Kidney glomerular epithelial cell (primary cell): ENCODE measurements around the gene LTB.

Experiments used
- DNase-seq: peaks from one replicate; lab custom pipeline; 2025; lab: John Stamatoyannopoulos, UW

LTB gene

GRCh38 chr6:31582230-31582643 is at the start of gene LTB:
LTB (minus strand) TSS chr6:31582424; CDS start chr6:31582417, 7 bp downstream.
- no peak for DNase-seq

GRCh38 chr6:31631681-31632278 is 49.6 kb upstream of the LTB start:
- no peak for DNase-seq

GRCh38 chr6:31631209-31631608 is 49.0 kb upstream of the LTB start:
- no peak for DNase-seq

GRCh38 chr6:31630177-31630934 is 48.1 kb upstream of the LTB start:
- DNase-seq = no peak

GRCh38 chr6:31629014-31629413 is 46.8 kb upstream of the LTB start:
- no peak for DNase-seq

- no peak for DNase-seq
Measured at GRCh38 chr6:31627690-31628287, 45.6 kb upstream of the LTB start.

- DNase-seq = no peak
Measured at GRCh38 chr6:31626952-31627351, 44.7 kb upstream of the LTB start.

GRCh38 chr6:31624070-31624469 is 41.8 kb upstream of the LTB start:
- no peak for DNase-seq

- no peak for DNase-seq
Measured at GRCh38 chr6:31622684-31623091, 40.5 kb upstream of the LTB start.

GRCh38 chr6:31621991-31622390 is 39.8 kb upstream of the LTB start:
- no peak for DNase-seq

GRCh38 chr6:31621320-31621939 is 39.2 kb upstream of the LTB start:
- no peak for DNase-seq

- DNase-seq = no peak
Measured at GRCh38 chr6:31620586-31621319, 38.5 kb upstream of the LTB start, which contains the start of gene PRRC2A. PRRC2A (plus strand) TSS chr6:31620715; CDS start chr6:31622790, 2,075 bp downstream.

- DNase-seq = peak; percentile 99
Measured at GRCh38 chr6:31619805-31620585, 37.8 kb upstream of the LTB start.

- DNase-seq = no peak
Measured at GRCh38 chr6:31617010-31617409, 34.8 kb upstream of the LTB start.

GRCh38 chr6:31615748-31616147 is 33.5 kb upstream of the LTB start:
- no peak for DNase-seq

GRCh38 chr6:31614684-31615578 is 32.7 kb upstream of the LTB start, which contains the start of gene AIF1:
AIF1 (plus strand) TSS chr6:31615234; CDS start chr6:31615330, 96 bp downstream.
- DNase-seq = no peak

- no peak for DNase-seq
Measured at GRCh38 chr6:31614075-31614619, 31.9 kb upstream of the LTB start.

GRCh38 chr6:31610968-31611367 is 28.7 kb upstream of the LTB start:
- no peak for DNase-seq

- DNase-seq = no peak
Measured at GRCh38 chr6:31609519-31610406, 27.5 kb upstream of the LTB start.
